HCT116 (cell line): ENCODE results near the gene GALT.

Experiments
- CTCF ChIP-seq, 3 experiments: fragments of 200-600 bp in 1 of 3; sonication (generic) in 1 of 3; IDR thresholded peaks in 2 of 3; conservative IDR thresholded peaks in 1 of 3; 2 replicates each; pipeline ENCODE4 v1.5.1; 2012 to 2017; ENCODE audit warnings: low read depth in 2 of 3, low read length in 2 of 3, antibody characterized with exemption in 1 of 3, borderline replicate concordance in 1 of 3, control low read depth in 1 of 3, mild to moderate bottlenecking in 1 of 3, mixed read lengths in 1 of 3, mixed run types in 1 of 3, moderate library complexity in 1 of 3; ENCODE audit not compliant: insufficient read depth in 1 of 3
- REST ChIP-seq: IDR thresholded peaks from 2 replicates; pipeline ENCODE4 v1.6.1; 2012; ENCODE audit warnings: low read depth

GRCh38 chr9:34687276-34688030 is 41.0 kb downstream of the GALT start:
- no peak for TF ChIP-seq REST
- no peak for TF ChIP-seq CTCF (IDR thresholded peaks at IDR 0.05 in 2 of 3, conservative IDR thresholded peaks at IDR 0.05 in 1 of 3; ENCODE audit: borderline replicate concordance in 1 of 3, insufficient read depth in 1 of 3, low read depth in 2 of 3, low read length in 2 of 3)
